Measurements from ENCODE around the gene PTH1R.

The PTH1R gene

DNA sequence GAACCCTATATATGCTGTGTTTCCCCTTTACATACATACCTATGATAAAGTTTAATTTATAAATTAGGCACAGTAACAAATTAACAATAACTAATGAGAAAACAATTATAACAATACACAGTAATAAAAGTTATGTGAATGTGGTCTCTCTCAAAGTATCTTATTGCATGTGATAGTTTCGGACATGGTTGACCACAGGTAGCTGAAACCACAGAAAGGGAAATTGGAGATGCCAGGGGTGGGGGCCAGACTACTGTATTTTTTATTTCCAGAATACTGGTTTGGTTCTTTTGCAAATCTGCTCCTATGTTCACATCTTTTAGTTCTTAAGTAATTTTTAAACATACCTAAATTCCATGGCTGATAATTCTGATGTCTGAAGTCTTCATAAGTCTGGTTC is 40.7 kb downstream of the PTH1R start:
- Histone ChIP-seq H3K4me3 (no peak overlapping the region), H3K9me3 (ENCODE audit: low read depth, low read length) (no peaks in the 10 kb centered on the region), H3K36me3 (ENCODE audit: insufficient read depth, low read length) (peaks cover 35% of the 10 kb centered on the region), H3K9ac (ENCODE audit: insufficient read length) (no peak overlapping the region), H3K27ac (no peak overlapping the region)
- no peak for DNase-seq (ENCODE audit: low read depth, low spot score)
- TF ChIP-seq POLR2AphosphoS5 (IDR thresholded peaks at IDR 0.05; ENCODE audit: borderline replicate concordance, low read depth, low read length), result no peak

DNA sequence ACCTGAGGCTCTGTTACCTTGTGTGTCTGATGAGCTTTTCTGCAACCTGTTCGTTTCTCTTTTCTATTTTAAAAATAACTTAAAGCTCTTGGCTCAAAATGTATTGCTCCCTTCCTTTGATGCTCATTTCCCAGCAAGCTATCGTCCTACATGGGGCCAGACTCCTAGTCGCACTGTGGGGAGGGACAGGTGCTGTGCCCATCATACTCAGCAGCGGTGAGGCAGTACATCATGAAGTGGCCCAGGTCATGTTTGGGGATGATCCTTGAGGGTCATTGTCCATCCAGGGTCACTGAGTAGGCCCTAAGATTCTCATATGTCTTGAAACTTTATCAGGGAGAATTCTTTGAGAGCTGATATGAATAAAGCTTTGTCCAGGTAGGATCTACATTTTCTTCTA is 41.1 kb downstream of the PTH1R start:
- H3K4me3 ChIP-seq, result no peak overlapping the region
- H3K36me3 ChIP-seq (ENCODE audit: insufficient read depth, low read length), result peaks cover 37% of the 10 kb centered on the region
- DNase-seq (ENCODE audit: low read depth, low spot score), result no peak
- H3K9me3 ChIP-seq (ENCODE audit: low read depth, low read length), result no peaks in the 10 kb centered on the region
- H3K27ac ChIP-seq, result no peak overlapping the region
- no peak for TF ChIP-seq EZH2 (IDR thresholded peaks at IDR 0.05)
- TF ChIP-seq FOXP2 (optimal IDR thresholded peaks at IDR 0.05; ENCODE audit: control extremely low read depth, extremely low read length, insufficient read depth), result no peak
- TF ChIP-seq POLR2AphosphoS5 (IDR thresholded peaks at IDR 0.05; ENCODE audit: borderline replicate concordance, low read depth, low read length), result no peak
- no peak overlapping the region for H3K9ac ChIP-seq (ENCODE audit: insufficient read length)

DNA sequence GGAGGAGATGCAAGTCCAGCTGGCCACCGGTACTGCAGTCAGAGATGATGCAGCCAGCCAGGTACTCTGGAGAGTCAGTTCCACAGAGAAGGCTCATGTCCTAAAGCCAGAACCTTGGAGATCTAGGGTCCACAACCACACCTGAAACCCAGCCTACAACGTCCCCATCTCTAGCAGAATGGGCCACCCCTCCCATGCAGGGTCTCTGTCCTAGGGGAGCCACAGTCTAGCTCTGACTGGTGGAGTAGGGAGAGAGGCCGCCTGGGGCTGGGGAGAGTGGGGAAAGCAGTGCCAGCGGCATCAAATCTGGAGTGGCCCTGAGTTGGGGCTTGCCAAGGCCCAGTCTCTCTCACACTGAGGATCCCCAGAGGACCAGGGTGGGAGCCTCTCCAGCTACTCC is 43.5 kb downstream of the PTH1R start:
- Histone ChIP-seq H3K9ac (ENCODE audit: insufficient read length) (no peak overlapping the region), H3K36me3 (ENCODE audit: insufficient read depth, low read length) (peaks cover 47% of the 10 kb centered on the region)
- no peak for DNase-seq (ENCODE audit: low read depth, low spot score)

DNA sequence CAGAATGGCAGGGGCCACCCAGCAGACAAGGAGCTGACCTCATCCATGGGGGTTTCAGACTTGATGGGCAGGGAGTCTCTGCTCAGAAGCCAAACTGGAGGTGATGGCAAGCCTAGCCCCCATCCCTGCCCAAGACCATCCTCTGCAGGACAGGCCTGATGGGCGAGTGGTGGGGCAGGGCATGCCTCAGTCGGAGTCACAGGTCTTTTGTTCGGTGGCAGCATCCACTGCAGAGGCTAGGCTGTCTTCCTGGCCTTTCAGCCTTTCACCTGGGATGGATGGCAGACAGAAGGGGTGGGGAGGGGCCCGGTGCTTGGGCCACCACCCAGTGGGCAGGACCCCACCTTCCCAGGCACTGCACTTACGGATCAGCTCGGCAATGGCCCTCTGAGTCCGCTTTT is 44.4 kb downstream of the PTH1R start:
- Histone ChIP-seq H3K27ac (no peak overlapping the region), H3K9ac (ENCODE audit: insufficient read length) (no peak overlapping the region), H3K36me3 (ENCODE audit: insufficient read depth, low read length) (peaks cover 47% of the 10 kb centered on the region), H3K9me3 (ENCODE audit: low read depth, low read length) (no peaks in the 10 kb centered on the region), H3K4me3 (no peak overlapping the region)
- no peak for DNase-seq (ENCODE audit: low read depth, low spot score)
- TF ChIP-seq FOXP2 (optimal IDR thresholded peaks at IDR 0.05; ENCODE audit: control extremely low read depth, extremely low read length, insufficient read depth), result no peak
- TF ChIP-seq POLR2AphosphoS5 (IDR thresholded peaks at IDR 0.05; ENCODE audit: borderline replicate concordance, low read depth, low read length), result no peak
- TF ChIP-seq EZH2 (IDR thresholded peaks at IDR 0.05), result no peak

More for the DNA sequence above, 43.5 kb downstream of the PTH1R start:
- no peaks in the 10 kb centered on the region for H3K9me3 ChIP-seq (ENCODE audit: low read depth, low read length)
- no peak overlapping the region for H3K27ac ChIP-seq
- H3K4me3 ChIP-seq, result no peak overlapping the region
- TF ChIP-seq POLR2AphosphoS5 (IDR thresholded peaks at IDR 0.05; ENCODE audit: borderline replicate concordance, low read depth, low read length) (no peak), FOXP2 (optimal IDR thresholded peaks at IDR 0.05; ENCODE audit: control extremely low read depth, extremely low read length, insufficient read depth) (no peak), EZH2 (IDR thresholded peaks at IDR 0.05) (no peak)

DNA sequence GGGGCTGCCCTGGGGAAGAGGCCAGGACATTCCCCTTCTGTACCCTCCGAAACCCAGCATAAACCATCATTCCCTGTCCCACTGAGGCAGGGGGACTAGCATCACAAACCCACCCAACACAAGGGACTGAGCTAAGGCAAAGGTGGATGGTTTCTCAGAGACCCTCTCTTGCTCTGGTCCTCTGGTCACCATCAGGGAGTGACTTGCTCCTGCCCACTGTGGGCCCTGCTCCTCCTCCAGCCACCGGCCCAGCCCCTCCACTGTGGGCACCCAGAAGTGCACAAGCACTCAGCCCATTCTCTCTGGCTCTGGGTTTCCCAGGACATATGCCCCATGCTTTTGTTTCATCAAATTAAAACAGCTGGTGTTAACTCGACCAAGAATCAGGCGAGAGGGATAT is 44.9 kb downstream of the PTH1R start:
- H3K9ac ChIP-seq (ENCODE audit: insufficient read length), result no peak overlapping the region
- H3K4me3 ChIP-seq, result no peak overlapping the region
- no peak for DNase-seq (ENCODE audit: low read depth, low spot score)
- no peak for TF ChIP-seq POLR2AphosphoS5 (IDR thresholded peaks at IDR 0.05; ENCODE audit: borderline replicate concordance, low read depth, low read length)
- no peak for TF ChIP-seq EZH2 (IDR thresholded peaks at IDR 0.05)
- TF ChIP-seq FOXP2 (optimal IDR thresholded peaks at IDR 0.05; ENCODE audit: control extremely low read depth, extremely low read length, insufficient read depth), result no peak
- peaks cover 45% of the 10 kb centered on the region for H3K36me3 ChIP-seq (ENCODE audit: insufficient read depth, low read length)
- H3K9me3 ChIP-seq (ENCODE audit: low read depth, low read length), result no peaks in the 10 kb centered on the region
- H3K27ac ChIP-seq, result no peak overlapping the region

DNA sequence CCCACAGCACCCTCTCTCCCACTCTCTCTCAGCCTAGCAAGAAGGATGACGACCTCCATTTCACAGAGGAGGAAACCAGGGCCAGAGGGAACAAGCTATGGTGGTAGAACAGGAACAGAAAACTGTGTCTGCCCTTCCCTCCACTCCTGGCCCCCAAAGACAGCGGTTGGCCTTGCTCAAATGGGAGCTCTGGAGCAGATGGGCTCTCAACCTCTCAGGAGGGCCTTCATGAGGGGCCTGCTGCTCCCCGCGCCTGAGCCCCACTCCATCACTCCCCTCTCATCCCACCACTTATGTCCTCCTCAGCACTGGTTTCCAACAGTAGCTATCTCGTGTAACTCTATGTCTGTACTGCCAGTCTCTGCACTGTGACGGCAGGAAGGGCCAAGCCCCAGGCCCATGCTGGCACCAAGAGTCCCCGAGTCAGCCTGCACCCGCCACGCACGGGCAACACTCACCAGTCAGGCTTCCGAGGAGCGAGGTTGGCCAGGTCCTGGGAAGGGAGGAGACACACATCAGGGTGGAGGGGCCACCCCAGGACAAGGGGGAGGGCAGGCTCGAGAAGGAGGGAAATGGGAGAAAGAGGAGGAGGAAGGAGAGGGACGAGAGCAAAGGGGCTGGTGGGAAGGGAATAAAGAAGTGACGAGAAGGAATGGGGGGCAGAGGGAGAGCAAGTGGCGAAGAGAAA is 45.5 kb downstream of the PTH1R start:
- no peak for DNase-seq (ENCODE audit: low read depth, low spot score)
- no peak overlapping the region for H3K9ac ChIP-seq (ENCODE audit: insufficient read length)
- TF ChIP-seq EZH2 (IDR thresholded peaks at IDR 0.05), result no peak
- H3K9me3 ChIP-seq (ENCODE audit: low read depth, low read length), result no peaks in the 10 kb centered on the region
- no peak overlapping the region for H3K4me3 ChIP-seq
- no peak overlapping the region for H3K27ac ChIP-seq
- peaks cover 41% of the 10 kb centered on the region for H3K36me3 ChIP-seq (ENCODE audit: insufficient read depth, low read length)

DNA sequence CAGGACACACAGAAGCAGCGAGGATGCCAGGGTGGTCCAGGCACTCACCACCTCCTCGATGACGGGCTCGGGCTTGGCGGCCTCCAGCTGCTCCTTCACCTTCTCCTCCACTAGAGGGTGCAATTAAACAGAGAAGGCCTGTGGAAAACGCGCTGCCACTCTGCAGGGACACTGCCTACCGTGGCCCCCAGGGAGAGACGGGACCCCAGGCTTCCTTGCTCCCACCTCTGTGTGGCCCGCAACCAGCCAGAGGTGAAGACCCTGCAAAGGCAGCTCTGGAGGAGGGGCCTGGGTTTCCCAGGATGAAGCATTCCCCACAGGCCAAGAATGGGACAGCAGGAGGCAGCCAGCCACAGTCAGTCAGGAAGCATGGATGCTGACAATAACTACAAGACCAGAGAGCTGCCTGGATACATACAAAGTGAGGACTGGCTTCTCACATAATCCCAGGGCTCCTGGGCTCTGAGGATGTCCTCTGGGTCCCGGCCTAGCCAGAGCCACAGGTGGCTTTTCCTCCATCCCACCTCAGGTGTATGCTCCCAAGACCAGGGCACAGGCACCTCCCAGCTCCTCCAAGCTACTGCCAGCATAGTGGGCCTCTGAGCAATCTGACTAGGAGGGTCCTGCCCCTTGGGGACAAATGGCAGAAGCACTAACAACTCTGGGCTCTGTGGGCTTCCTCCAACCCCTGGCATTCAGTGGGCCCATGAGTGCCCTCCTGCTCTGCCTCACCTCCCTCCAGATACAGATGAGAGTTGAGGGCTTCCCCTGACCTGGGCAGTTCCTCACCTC is 46.2 kb downstream of the PTH1R start:
- H3K9me3 ChIP-seq (ENCODE audit: low read depth, low read length), result no peaks in the 10 kb centered on the region
- no peak overlapping the region for H3K9ac ChIP-seq (ENCODE audit: insufficient read length)
- no peak overlapping the region for H3K27ac ChIP-seq
- H3K4me3 ChIP-seq, result no peak overlapping the region
- H3K36me3 ChIP-seq (ENCODE audit: insufficient read depth, low read length), result peaks cover 45% of the 10 kb centered on the region
- no peak for DNase-seq (ENCODE audit: low read depth, low spot score)
- TF ChIP-seq POLR2AphosphoS5 (IDR thresholded peaks at IDR 0.05; ENCODE audit: borderline replicate concordance, low read depth, low read length), result no peak

DNA sequence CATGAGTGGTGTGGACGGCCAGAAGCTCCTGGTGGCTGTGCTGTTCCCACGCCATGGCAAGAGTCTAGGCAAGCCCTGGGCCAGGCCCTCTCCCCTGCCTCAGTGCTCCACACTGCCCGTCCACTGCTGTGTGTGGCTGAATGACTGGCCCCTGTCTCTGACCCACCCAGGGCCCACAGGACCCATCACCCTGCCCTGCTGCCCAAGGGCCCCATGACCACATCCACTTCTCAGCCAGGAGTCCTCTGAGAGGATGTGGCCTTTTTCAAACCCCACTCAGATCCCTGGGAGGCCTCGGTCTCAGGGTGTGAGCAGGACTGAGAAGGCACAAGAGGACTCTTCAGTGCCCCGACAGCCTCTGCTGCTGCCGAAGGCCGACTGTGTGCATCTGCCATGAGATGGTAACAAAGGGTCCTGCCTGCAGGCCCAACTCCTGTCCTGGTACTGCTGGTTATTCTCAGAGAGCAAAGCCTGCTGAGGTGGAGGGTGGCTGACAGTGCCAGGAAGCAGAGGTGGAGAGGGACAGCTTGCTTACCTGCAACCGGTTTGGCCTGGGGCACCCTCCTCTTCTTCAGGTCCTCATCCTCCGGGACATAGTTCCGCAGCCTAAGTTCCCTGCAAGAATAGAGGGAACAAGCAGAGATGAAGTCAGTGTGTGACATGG is 47.5 kb downstream of the PTH1R start:
- no peak for TF ChIP-seq POLR2AphosphoS5 (IDR thresholded peaks at IDR 0.05; ENCODE audit: borderline replicate concordance, low read depth, low read length)
- no peak for TF ChIP-seq FOXP2 (optimal IDR thresholded peaks at IDR 0.05; ENCODE audit: control extremely low read depth, extremely low read length, insufficient read depth)
- no peak for TF ChIP-seq EZH2 (IDR thresholded peaks at IDR 0.05)
- H3K4me3 ChIP-seq, result no peak overlapping the region
- no peaks in the 10 kb centered on the region for H3K9me3 ChIP-seq (ENCODE audit: low read depth, low read length)
- no peak overlapping the region for H3K27ac ChIP-seq
- H3K9ac ChIP-seq (ENCODE audit: insufficient read length), result no peak overlapping the region
- DNase-seq (ENCODE audit: low read depth, low spot score), result no peak
- H3K36me3 ChIP-seq (ENCODE audit: insufficient read depth, low read length), result peaks cover 46% of the 10 kb centered on the region
